GM18519 (cell line): ENCODE measurements around the gene SPEN.

Experiments
- ATAC-seq: cut with Tn5 transposase; IDR thresholded peaks from one replicate; pipeline ENCODE4 v1.9.1; 2021; ENCODE audit warnings: mild to moderate bottlenecking, moderate library complexity; ENCODE audit not compliant: unreplicated experiment, low FRiP score

The SPEN gene

GRCh38 chr1:15945011-15945831, 97.7 kb downstream of the SPEN start:
- no peak for ATAC-seq

- ATAC-seq: no peak
Observed at GRCh38 chr1:15945832-15946448, 98.4 kb downstream of the SPEN start.

GRCh38 chr1:15946571-15947381, 99.3 kb downstream of the SPEN start:
- no peak for ATAC-seq

- no peak for ATAC-seq
Observed at GRCh38 chr1:15947382-15948090, 100.0 kb downstream of the SPEN start.

GRCh38 chr1:15948091-15948591, 100.6 kb downstream of the SPEN start:
- ATAC-seq: no peak

GRCh38 chr1:15948595-15949452, 101.3 kb downstream of the SPEN start:
- no peak for ATAC-seq

DNA sequence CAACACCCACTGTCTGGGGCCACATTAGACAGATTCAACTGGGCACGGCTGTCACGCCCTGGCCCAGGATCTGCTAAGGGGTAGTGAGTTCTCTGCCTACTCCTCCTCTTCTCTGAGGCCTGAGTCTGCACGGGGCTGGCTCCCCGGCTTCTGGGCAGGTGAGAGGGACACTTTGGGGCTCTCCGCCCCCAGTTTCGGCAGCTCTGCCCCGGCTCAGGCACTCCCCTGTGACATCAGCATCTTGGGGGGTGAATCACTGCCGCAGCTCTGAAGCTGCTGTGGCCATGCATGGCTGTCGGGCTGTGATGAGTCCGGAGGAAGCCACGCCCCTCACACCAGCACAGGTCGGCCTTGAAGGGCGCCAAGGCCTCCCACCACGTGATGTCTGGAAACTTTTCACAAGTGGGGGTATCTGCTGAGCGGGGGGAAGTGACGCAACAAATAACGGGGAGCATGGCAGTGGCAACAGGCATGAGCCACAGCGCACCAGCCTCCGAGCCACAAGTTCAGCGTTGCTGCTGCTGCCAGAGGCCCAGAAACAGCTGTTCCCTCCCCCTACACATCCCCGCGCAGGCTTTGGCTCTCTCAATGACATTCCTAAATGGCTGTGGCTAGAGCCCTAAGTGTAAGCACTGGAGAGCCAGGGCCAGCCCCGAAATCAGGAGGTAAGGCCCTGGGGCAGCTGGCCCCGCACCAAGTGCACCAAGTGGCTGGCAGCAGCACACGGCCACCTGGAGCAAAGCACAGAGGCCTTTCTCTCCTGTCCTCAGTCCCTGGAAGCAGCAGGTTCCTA, 102.1 kb downstream of the SPEN start:
- ATAC-seq: no peak

GRCh38 chr1:15950302-15950701, 102.8 kb downstream of the SPEN start:
- no peak for ATAC-seq

DNA sequence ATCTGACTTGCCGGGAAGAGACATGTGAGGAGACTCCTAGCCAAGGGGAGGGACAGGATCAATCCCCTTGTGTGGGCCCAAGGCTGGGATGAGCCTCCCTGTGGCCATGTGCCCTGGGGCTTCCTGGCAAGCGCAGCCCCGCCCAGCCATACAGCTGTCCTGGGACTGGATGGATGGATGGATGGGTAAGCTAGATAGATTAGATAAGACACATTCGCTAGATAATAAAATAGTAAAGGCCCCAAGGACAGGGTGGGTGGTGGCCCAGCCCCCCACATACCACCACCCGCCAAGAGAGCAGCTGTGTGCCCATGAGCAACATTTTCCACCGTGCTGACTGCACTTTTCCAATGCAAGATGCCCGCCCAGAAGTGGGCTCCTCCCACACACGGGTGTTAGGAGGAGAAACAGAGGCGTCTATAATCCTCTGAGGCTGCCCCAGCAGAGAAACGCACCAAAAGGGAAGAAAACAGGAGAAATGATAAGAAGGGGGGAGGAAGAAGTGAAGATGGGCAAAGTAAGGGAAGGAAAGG, 103.3 kb downstream of the SPEN start:
- no peak for ATAC-seq

DNA sequence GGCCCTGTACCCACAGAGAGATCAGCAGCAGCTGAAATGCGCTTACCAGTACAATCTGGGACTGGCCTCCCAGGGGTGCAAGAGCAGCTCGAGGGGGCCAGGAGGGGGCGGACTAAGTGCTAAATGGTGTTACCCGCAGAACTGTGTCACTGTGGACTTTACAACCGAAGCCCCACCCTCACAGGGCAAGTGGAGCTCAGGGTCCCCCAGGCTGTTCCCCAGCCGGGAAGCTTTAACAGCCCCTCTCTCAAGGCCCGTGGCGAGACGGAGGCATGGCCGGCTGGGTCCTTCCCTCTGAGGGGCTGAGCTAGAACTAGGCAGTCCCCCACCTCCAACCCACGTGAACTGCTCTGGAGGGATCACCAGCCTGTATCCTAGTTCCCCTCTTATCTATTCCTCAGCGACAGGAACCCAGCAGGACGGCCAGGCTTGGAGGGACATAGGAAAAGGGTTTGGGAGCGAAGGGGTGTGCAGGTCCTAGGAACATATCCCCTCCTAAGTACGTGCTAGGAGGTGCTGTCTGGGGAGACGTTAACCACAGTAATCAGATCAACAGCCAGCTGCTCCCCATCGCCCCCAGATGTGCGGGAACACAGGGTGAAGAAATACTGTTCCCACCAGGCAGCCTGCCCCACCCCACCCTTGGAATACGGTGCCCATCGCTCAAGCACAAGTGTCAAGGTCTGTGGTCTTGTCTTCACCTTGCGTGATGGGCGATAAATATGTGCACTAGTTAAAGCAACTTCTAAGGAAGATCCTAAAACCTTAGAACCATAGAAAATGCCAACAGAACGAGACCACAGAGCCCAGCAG, 104.0 kb downstream of the SPEN start:
- no peak for ATAC-seq

GRCh38 chr1:15952317-15953258, 105.1 kb downstream of the SPEN start:
- no peak for ATAC-seq

DNA sequence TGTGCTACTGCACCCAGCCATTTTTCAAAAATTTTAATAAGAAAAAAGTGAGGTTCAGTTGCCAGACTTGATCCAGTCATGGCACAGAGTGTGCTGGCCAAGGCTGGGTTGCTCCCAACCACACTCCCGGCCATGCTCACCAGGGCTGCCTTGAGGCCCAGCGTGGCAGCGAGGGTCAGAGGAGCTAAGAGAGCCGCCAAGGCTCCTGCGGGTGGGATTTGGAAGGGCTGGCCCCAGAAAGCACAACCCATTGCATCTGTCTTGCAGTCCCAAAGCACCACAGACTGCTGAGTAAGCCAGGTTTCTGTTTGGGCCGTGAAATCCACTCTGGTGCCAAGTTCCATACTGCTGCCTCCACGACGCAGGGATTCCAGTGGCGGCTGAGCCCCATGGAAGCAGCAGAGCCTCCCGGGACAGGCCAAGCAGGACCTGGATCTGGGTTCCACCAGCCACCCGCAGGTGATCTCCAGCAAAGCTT, 105.8 kb downstream of the SPEN start:
- ATAC-seq: no peak

- ATAC-seq: no peak
Observed at GRCh38 chr1:15953791-15954241, 106.3 kb downstream of the SPEN start.

DNA sequence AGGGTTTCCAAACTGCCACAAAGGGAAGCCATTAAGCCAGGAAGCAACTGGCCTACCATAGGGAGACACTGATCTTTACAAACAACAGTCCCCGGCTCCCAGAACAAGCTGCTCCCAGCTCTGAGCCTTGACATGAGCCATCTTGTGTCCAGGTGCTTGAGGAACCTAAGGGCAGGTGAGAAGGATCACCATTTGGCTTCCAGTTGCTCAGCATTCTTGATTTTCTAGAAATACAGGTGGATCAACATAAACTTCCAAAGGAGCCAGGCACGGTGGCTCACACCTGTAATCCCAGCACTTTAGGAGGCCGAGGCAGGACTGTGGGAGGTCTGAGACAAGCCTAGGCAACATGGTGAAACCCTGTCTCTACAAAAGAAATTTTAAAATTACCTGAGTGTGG, 106.8 kb downstream of the SPEN start:
- ATAC-seq: no peak

DNA sequence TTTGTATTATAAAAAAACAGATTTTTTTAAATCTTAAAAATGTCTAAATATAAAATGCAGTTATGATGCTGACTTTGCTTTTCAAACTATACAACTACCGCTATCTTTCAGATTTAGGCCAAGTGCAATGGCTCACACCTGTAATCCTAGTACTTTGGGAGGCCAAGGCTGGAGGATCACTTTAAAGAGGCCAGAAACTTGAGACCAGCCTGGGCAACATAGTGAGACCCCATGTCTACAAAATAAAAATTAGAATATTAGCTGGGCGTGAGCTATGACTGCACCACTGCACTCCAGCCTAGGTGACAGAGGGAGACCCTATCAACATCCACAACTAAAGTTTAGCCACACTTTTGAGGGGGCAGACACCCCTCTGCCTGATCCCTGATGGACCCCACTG, 108.0 kb downstream of the SPEN start:
- no peak for ATAC-seq

DNA sequence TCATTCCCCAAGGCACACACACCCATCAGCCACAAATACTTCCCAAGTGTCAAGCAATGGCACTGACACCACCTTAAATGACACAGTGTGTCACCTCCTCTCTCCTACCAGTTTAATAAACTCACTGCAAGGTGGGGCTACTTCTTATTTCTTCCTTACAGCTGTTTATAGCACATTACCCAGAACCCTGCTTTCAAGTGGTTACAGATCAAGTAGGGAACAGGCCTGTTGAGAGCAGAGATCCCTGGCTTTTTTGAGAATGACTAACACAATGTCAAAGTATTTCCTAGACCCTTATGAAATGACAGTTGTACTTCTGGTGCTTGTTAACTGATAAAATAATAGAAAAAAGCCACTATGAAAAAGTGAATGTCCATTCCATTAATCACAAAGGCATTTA, 108.6 kb downstream of the SPEN start:
- no peak for ATAC-seq
